HG02678 (cell line): ENCODE results near the gene PRELID3B.

Source experiments
- ATAC-seq: cut with Tn5 transposase; IDR thresholded peaks from one replicate; pipeline ENCODE4 v1.9.1; 2021; ENCODE audit warnings: mild to moderate bottlenecking, moderate library complexity; ENCODE audit not compliant: unreplicated experiment

Gene PRELID3B

GRCh38 chr20:58997141-58997770 is 45.3 kb downstream of the PRELID3B start:
- no peak for ATAC-seq

DNA sequence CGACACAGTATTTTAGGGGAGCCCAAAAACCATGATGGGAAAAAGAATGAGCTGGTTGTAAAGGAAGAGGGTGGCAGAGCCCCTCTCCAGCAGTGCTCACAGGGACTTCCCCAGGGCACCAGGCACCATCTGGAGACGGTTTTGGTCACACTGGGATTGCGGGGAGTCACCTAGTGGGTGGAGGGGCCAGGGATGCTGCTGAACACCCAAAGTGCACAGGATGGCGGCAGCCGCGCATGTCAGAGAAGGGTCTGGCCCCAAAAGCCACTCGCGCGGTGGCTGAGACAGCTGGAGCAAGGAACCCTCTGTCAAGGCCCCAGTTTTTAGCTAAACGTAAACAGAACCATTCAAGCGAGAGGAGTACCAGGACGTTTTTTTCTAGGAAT is 46.4 kb downstream of the PRELID3B start:
- no peak for ATAC-seq

GRCh38 chr20:58995461-58996225 is 46.9 kb downstream of the PRELID3B start:
- no peak for ATAC-seq

- no peak for ATAC-seq
Observed at GRCh38 chr20:58994390-58995159, 48.0 kb downstream of the PRELID3B start.

DNA sequence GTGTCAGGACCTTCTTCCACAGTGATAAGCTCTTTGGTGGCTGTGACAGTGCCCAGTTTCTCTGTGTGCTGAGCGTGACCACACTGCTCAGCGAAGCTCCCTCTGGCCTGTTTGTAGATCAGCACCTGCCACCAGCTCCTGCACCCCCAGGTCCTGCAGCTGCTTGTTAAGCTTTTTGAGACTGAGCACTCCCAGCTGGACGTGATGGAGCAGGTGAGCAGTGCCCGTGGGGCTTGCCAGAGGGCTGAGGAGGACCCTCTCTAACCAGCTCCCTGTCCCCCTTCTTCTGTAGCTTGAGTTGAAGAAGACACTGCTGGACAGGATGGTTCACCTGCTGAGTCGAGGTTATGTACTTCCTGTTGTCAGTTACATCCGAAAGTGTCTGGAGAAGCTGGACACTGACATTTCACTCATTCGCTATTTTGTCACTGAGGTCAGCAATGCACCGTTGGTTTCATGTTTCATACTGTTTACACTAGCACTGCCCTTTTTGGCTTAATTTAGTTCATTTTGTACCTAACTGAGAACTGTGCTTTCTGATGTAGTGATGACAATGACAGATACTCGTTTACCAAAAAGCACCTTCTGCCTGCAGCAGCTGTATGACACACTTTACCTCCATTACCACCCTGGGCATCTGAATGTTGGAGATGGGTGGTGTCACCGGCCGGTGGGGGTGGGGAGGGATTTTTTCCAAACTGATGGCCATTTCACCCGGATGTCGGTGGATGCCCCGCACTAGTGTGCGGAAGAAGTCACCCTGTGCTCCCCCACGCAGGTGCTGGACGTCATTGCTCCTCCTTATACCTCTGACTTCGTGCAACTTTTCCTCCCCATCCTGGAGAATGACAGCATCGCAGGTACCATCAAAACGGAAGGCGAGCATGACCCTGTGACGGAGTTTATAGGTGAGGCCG is 49.0 kb downstream of the PRELID3B start:
- ATAC-seq, result no peak

DNA sequence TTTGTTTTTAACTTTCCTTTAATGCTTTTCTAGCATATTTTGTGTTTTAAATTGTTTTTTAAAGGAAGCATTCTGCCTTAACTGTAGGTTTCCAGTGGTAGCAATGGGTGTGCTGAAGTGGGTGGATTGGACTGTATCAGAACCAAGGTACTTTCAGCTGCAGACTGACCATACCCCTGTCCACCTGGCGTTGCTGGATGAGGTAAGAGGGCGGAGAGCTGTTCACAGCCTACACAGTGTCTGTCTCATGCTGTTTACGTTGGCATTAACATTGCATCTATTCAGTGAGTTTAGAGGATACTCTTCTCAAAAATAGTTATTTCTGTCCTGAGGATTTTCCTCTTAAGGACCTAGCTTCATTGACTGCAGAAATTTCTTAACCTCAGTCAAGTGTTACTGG is 49.7 kb downstream of the PRELID3B start:
- no peak for ATAC-seq

DNA sequence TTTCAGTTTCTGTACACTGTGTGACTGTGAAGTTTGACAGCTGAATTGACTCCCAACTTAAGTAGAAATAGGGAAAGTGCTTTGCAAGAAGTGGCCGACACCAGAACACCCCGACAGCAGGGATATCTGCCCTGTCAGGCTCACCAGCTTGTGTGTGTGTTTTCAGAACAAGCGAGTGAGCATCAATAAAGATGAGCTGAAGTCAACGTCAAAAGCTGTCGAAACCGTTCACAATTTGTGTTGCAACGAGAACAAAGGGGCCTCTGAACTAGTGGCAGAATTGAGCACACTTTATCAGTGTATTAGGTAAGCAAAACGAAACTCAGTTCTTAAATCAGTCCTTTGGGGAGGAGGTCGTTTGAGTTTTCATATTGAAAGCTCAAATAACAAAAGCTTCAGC is 50.9 kb downstream of the PRELID3B start:
- no peak for ATAC-seq

GRCh38 chr20:58990651-58991445 is 51.7 kb downstream of the PRELID3B start:
- ATAC-seq, result no peak

DNA sequence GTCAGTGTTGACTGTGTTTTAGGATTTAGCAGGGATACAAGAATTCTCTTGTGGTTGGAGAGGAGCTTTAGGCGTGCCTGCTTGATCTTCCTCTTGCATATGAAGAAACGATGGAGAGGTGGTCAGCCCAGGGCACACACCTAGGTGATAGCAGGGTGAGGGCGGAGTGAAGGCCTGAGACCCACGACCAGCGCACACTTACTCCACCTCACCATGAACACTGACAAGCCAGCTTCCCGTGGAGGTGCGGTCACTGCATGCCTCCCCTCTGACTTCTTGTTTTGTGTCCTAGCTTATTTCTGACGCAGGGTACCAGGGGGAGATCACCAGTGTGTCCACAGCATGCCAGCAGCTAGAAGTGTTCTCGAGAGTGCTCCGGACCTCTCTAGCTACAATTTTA is 53.4 kb downstream of the PRELID3B start:
- no peak for ATAC-seq

DNA sequence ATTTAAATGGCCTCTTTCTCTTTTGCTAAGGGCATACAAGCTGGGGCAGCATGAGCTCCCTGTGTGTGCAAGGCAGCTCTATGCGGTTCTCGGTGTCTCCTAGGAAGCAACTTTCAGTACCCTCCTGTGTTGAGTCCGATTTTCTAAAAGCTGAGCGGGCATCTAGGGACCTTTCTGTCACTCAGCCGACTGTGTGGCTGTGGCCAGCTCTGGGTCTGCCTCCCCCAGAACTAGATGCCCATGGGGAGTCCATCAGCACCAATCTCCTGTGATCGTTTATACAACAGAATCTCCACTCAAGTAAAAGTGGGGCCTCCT is 54.1 kb downstream of the PRELID3B start:
- no peak for ATAC-seq

DNA sequence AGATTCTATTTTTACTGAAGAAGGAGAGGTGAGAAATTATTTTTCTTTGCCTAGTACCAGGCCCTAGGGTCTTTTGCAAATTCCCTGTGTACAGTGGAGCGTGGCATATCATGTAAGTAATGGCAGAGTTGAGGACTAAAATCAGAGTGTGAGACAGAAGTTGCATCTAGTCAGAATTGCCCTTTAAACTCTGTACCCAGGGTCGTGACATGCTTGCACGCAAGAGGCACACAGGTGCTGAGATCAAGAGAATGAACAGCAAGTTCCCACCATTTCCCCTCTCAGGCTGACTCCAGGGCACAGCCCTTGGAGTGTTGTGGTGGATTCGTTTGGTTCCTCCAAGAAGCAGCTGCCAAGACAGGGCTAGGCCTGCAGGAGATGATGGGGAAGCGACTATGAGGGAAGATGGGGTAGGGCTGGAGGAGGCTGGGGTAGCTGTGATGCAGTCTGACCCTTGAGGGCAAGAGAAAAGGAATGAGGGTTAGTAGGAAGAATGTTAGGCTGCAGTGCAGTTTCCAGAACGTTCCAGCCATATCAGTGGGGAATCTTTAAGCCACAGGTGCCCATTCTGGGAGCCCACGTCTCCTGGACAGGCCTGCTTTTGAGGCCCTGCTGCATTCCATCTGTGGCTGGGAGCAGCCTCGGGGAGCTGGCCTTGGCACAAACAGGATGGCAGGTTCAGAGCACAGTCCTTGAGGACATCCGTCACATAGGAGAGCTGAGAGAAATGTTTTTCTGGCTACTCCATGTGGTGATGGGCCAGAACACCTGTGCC is 54.6 kb downstream of the PRELID3B start:
- no peak for ATAC-seq

GRCh38 chr20:58986968-58987517 is 55.5 kb downstream of the PRELID3B start:
- ATAC-seq, result no peak

GRCh38 chr20:58986286-58986967 is 56.2 kb downstream of the PRELID3B start:
- ATAC-seq, result no peak

GRCh38 chr20:58985656-58986055 is 56.9 kb downstream of the PRELID3B start:
- ATAC-seq, result no peak

DNA sequence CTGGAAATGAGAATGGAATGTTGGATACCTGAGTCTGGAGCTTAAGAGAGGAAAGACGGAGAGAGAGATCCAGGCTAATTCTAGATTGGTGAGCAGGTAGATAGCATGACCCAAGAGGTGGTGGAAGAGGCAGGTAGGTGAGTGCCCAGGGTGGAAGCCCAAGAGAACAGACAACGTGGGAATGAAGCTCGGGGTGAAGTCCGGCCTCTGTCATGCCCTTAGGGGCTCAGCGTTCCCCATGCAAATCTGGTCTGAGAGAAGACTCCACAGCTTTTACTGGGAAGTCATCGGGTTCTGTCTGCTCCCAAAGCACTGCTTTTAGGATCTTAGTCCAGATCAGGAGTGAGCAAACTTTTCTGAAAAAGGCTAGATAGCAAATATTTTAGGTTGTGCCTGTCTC is 57.9 kb downstream of the PRELID3B start:
- ATAC-seq, result no peak
